ENCODE data around the gene NOP53.
"Not testable (repeated sequence)": the region's sequence is repeated elsewhere in the genome, so short reads cannot be mapped to it uniquely, and the experiment has no call there.

Gene NOP53

GRCh38 chr19:47779524-47780214 lies 34.3 kb downstream of the NOP53 start:
- peak overlapping the region; percentile 89 for H3K4me3 ChIP-seq
- peak; percentile 84 for DNase-seq (ENCODE audit: low spot score)
- TF ChIP-seq, protein P1, sequence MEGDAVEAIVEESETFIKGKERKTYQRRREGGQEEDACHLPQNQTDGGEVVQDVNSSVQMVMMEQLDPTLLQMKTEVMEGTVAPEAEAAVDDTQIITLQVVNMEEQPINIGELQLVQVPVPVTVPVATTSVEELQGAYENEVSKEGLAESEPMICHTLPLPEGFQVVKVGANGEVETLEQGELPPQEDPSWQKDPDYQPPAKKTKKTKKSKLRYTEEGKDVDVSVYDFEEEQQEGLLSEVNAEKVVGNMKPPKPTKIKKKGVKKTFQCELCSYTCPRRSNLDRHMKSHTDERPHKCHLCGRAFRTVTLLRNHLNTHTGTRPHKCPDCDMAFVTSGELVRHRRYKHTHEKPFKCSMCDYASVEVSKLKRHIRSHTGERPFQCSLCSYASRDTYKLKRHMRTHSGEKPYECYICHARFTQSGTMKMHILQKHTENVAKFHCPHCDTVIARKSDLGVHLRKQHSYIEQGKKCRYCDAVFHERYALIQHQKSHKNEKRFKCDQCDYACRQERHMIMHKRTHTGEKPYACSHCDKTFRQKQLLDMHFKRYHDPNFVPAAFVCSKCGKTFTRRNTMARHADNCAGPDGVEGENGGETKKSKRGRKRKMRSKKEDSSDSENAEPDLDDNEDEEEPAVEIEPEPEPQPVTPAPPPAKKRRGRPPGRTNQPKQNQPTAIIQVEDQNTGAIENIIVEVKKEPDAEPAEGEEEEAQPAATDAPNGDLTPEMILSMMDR (IDR thresholded peaks at IDR 0.05): no peak
- peak overlapping the region; percentile 99 for H3K27ac ChIP-seq

GRCh38 chr19:47780215-47780551 lies 34.8 kb downstream of the NOP53 start:
- H3K27ac ChIP-seq: peak overlapping the region; percentile 99
- DNase-seq (ENCODE audit: low spot score): no peak
- TF ChIP-seq, protein P1 (IDR thresholded peaks at IDR 0.05): no peak

GRCh38 chr19:47781590-47782262 lies 36.4 kb downstream of the NOP53 start:
- peak overlapping the region; percentile 89 for H3K4me3 ChIP-seq
- TF ChIP-seq, protein P1 (IDR thresholded peaks at IDR 0.05): no peak
- no peak for DNase-seq (ENCODE audit: low spot score)
- H3K27ac ChIP-seq: peak overlapping the region; percentile 99

More at GRCh38 chr19:47780215-47780551, 34.8 kb downstream of the NOP53 start:
- H3K4me3 ChIP-seq: peak overlapping the region; percentile 89

DNA sequence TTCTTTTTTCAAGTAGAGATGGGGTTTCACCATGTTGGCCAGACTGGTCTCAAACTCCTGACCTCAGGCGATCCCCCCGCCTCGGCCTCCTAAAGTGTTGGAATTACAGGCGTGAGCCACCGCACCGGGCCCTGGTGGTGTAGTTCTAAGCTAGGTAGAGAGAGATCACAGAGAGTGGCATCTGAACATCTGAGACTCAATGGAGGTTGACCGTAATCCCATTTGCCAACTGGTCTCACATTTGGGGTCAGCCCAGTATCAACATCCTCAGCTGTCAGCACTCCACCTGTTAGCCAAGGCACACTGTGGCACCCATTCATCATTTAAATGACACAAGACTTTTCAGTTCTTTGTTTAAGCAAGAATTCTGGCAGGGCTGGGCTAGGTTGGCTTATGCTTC lies 41.2 kb downstream of the NOP53 start:
- H3K27ac ChIP-seq: no peak overlapping the region
- no peak for DNase-seq (ENCODE audit: low spot score)
- H3K4me3 ChIP-seq: no peak overlapping the region
- TF ChIP-seq, protein P1 (IDR thresholded peaks at IDR 0.05): no peak

DNA sequence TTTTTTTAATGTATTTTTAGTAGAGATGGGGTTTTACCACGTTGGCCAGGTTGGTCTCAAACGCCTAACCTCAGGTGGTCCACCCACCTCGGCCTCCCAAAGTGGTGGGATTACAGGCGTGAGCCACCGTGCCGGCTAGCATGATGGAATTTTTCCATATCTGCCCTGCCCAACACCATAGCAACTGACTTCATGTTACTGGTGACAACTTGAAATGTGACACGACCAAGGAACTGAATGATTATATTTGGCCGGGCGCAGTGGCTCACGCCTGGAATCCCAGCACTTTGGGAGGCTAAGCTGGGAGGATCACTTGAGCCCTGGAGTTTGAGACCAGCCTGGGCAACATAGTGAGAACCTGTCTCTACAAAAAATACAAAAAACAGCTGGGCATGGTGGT lies 42.0 kb downstream of the NOP53 start:
- DNase-seq (ENCODE audit: low spot score); H3K4me3 ChIP-seq: not testable (repeated sequence)
- peak overlapping the region in 1 of 2 donors; percentile 7 for H3K27ac ChIP-seq

GRCh38 chr19:47789811-47790210 lies 44.5 kb downstream of the NOP53 start:
- not testable (repeated sequence) for H3K4me3 ChIP-seq; DNase-seq (ENCODE audit: low spot score); H3K27ac ChIP-seq

DNA sequence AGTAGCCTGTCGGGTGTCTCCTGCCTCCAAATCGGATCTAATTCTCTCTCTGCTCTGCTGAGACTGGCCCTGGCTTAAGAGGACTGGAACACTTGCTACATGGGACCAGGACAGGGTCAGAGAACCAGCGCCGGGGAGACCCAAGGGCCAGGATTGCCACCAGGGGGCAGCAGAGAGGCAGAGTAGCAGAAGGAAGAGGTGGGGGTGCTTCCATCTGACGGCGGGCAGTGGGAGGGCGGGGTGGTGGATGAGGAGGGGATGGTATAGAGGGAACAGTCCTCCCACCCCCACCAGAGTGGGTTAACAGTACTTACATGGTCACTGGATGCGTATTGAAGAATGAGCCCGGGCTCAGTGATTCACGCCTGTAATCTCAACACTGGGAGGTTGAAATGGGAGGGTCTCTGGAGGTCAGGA lies 45.1 kb downstream of the NOP53 start:
- DNase-seq (ENCODE audit: low spot score): no peak
- Histone ChIP-seq H3K27ac (peak overlapping the region in 1 of 2 donors; percentile 6), H3K4me3 (no peak overlapping the region)
- TF ChIP-seq, protein P1 (IDR thresholded peaks at IDR 0.05): peak; percentile 92

GRCh38 chr19:47792616-47793015 lies 47.3 kb downstream of the NOP53 start:
- DNase-seq (ENCODE audit: low spot score): no peak
- TF ChIP-seq, protein P1 (IDR thresholded peaks at IDR 0.05): no peak
- Histone ChIP-seq H3K27ac (no peak overlapping the region), H3K4me3 (no peak overlapping the region)
